HepG2 (cell line): Measurements from ENCODE around the gene NPTX2. TPM values are rescaled to one million over a fixed set of nuclear protein-coding genes. Genes with fewer than 3 reads are reported as not detected.

Source experiments
- ATAC-seq: fragments of 200-7000 bp; cut with Tn5 transposase; 3 replicates; pipeline ENCODE4 v1.9.1; 2020; ENCODE audit warnings: mild to moderate bottlenecking, moderate library complexity
- BruUV-seq: library from RNA; stranded (reverse); fragments of 400-500 nt; replicated peaks from 2 replicates; lab custom pipeline; 2021; lab: Mats Ljungman, UMichigan
- CTCF ChIA-PET: fragments of 300-600 bp; formaldehyde crosslinking; extraction: SDS; loops from one replicate; lab custom pipeline; 2021; ENCODE audit warnings: low total read pairs, inconsistent platforms, low intra/inter-chr PET ratio; lab: Yijun Ruan, JAX
- POLR2A ChIA-PET: fragments of 350-600 bp; sonication (Branson Sonifier 250); formaldehyde crosslinking; loops from one replicate; lab custom pipeline; 2020; ENCODE audit warnings: antibody characterized with exemption, inconsistent platforms; lab: Yijun Ruan, JAX
- DNase-seq: peaks from one replicate; pipeline ENCODE4 v3.0.0-alpha.2; 2015; ENCODE audit warnings: low spot score
- FAIRE-seq: peaks from 3 replicates; lab custom pipeline; 2011; peaks lifted over from hg19 to GRCh38; lab: Jason Lieb, UNC
- H2AFZ ChIP-seq: one replicate; pipeline ENCODE4 v1.6.1; 2011; ENCODE audit warnings: low read length, inconsistent platforms
- H3K27ac ChIP-seq: fragments of 300-600 bp; 3 replicates; pipeline ENCODE4 v1.8.0; 2011; ENCODE audit warnings: mixed run types, mild to moderate bottlenecking, mixed read lengths, low read length, inconsistent platforms; ENCODE audit not compliant: insufficient read depth; ENCODE audit errors: extremely low read length
- H3K27me3 ChIP-seq, 2 experiments: fragments of 200-600 bp in 1 of 2; 2 replicates in 1 of 2; 3 replicates in 1 of 2; pipeline versions ENCODE4 v1.6.0 to v1.8.0; 2011; ENCODE audit warnings: low read length in 2 of 2, mild to moderate bottlenecking in 2 of 2, moderate library complexity in 2 of 2, inconsistent platforms in 1 of 2; ENCODE audit not compliant: insufficient read depth in 2 of 2, control insufficient read depth in 1 of 2
- H3K36me3 ChIP-seq, 2 experiments: fragments of 200-600 bp in 1 of 2; replicated peaks in 1 of 2; 2 replicates in 1 of 2; 3 replicates in 1 of 2; pipeline versions ENCODE4 v1.5.1 to v1.8.0; 2011; ENCODE audit warnings: low read length in 2 of 2, inconsistent platforms in 1 of 2; ENCODE audit not compliant: insufficient read depth in 2 of 2, control insufficient read depth in 1 of 2
- H3K4me1 ChIP-seq: 2 replicates; pipeline ENCODE4 v1.5.1; 2012; ENCODE audit warnings: low read length, inconsistent platforms; ENCODE audit not compliant: insufficient read depth
- H3K4me2 ChIP-seq: 2 replicates; pipeline ENCODE4 v1.6.0; 2011; ENCODE audit warnings: low read depth, low read length, inconsistent platforms
- H3K4me3 ChIP-seq, 3 experiments: fragments of 200-600 bp in 1 of 3; sonication (generic), shearing (Covaris generic) in 1 of 3; replicated peaks in 1 of 3; 2 replicates each; pipeline ENCODE4 v1.5.1; 2011 to 2016; ENCODE audit warnings: low read length in 3 of 3, inconsistent platforms in 2 of 3, low read depth in 2 of 3, mild to moderate bottlenecking in 2 of 3, control low read depth in 1 of 3, mixed read lengths in 1 of 3; ENCODE audit not compliant: insufficient read depth in 1 of 3
- H3K79me2 ChIP-seq: one replicate; pipeline ENCODE4 v1.6.1; 2011; ENCODE audit warnings: low read length, inconsistent platforms; ENCODE audit not compliant: insufficient read depth
- H3K9ac ChIP-seq: 2 replicates; pipeline ENCODE4 v1.6.0; 2011; ENCODE audit warnings: mild to moderate bottlenecking, low read depth, low read length, inconsistent platforms; ENCODE audit not compliant: insufficient read depth
- H3K9me3 ChIP-seq: 2 replicates; pipeline ENCODE4 v1.5.1; 2012; ENCODE audit warnings: mild to moderate bottlenecking, low read length
- H4K20me1 ChIP-seq: 2 replicates; pipeline ENCODE4 v1.6.0; 2011; ENCODE audit warnings: inconsistent platforms, mild to moderate bottlenecking, low read length, moderate library complexity; ENCODE audit not compliant: insufficient read depth
- ARNT2 ChIP-seq: sonication (generic); formaldehyde crosslinking; IDR thresholded peaks from 2 replicates; pipeline ENCODE4 v1.8.0; 2022; ENCODE audit warnings: mild to moderate bottlenecking, low read depth, missing genetic modification reagents, moderate library complexity
- BCL6 ChIP-seq: IDR thresholded peaks from 2 replicates; pipeline ENCODE4 v1.6.1; 2016; ENCODE audit warnings: missing genetic modification reagents, missing compliant biosample characterization
- KLF16 ChIP-seq, 2 experiments: sonication (generic) in 1 of 2; formaldehyde crosslinking in 1 of 2; IDR thresholded peaks; 2 replicates each; pipeline versions ENCODE4 v1.6.1 to v1.8.0; 2016 to 2023; ENCODE audit warnings: missing genetic modification reagents in 2 of 2, missing compliant biosample characterization in 1 of 2
- MED8 ChIP-seq: sonication (generic); formaldehyde crosslinking; IDR thresholded peaks from 2 replicates; pipeline ENCODE4 v1.8.1; 2023; ENCODE audit warnings: mild to moderate bottlenecking, missing genetic modification reagents; ENCODE audit not compliant: insufficient replicate concordance
- NRL ChIP-seq: sonication (generic); formaldehyde crosslinking; IDR thresholded peaks from 2 replicates; pipeline ENCODE4 v1.5.0; 2020; ENCODE audit warnings: missing genetic modification reagents, mild to moderate bottlenecking, moderate library complexity, borderline replicate concordance
- PHF20 ChIP-seq: sonication (generic); formaldehyde crosslinking; IDR thresholded peaks from 2 replicates; pipeline ENCODE4 v1.5.0; 2020; ENCODE audit warnings: mild to moderate bottlenecking, missing genetic modification reagents
- ZNF543 ChIP-seq: sonication (generic); formaldehyde crosslinking; IDR thresholded peaks from 2 replicates; pipeline ENCODE4 v1.4.0; 2020; ENCODE audit warnings: mild to moderate bottlenecking, missing genetic modification reagents
- ZNF782 ChIP-seq: sonication (generic); formaldehyde crosslinking; IDR thresholded peaks from 2 replicates; pipeline ENCODE4 v1.4.0; 2020; ENCODE audit warnings: missing genetic modification reagents, mild to moderate bottlenecking, borderline replicate concordance
- WGBS: methylation state at CpG from one replicate; pipeline ENCODE4 v1.1.6; 2017; ENCODE audit warnings: low lambda C conversion rate; 5-methylcytosine and 5-hydroxymethylcytosine counted together
- in situ Hi-C: cut with HindIII; loops from 2 replicates; pipeline ENCODE4 v1.10.0; 2017; ENCODE audit warnings: low pct_unique_long_range_greater_than_20kb; ENCODE audit not compliant: extremely low pct_ligation_motif_present
- intact Hi-C: fragments of 100-400 bp; cut with micrococcal nuclease; formaldehyde crosslinking; loops from one replicate; pipeline ENCODE4 v1.10.0; 2022; ENCODE audit not compliant: unreplicated experiment
- polyA plus RNA-seq, 8 experiments: library from polyadenylated mRNA; depleted of rRNA in 3 of 8; stranded (reverse) in 7 of 8; unstranded in 1 of 8; fragments of >200 nt; fragmentation: Illumina TruSeq in 4 of 8; extraction: Trizol in 4 of 8; gene quantifications; 2 replicates each; pipeline versions ENCODE4 v1.2.1 to v1.2.3, GENCODE V29; 2011 to 2016; ENCODE audit warnings: low read depth in 4 of 8, missing spikeins in 1 of 8, mixed read lengths in 1 of 8; ENCODE audit not compliant: insufficient read depth in 1 of 8
- total RNA-seq, 5 experiments: library from RNA; depleted of rRNA; stranded (reverse); fragments of >200 nt; fragmentation: Illumina TruSeq; extraction: Trizol; gene quantifications; 2 replicates each; pipeline ENCODE4 v1.2.3, GENCODE V29; 2016; ENCODE audit warnings: low read depth in 1 of 5
- TF ChIP-seq, protein P1 (sequence below): sonication (generic); formaldehyde crosslinking; IDR thresholded peaks from 2 replicates; pipeline ENCODE4 v1.4.0; 2020; ENCODE audit warnings: missing genetic modification reagents

The NPTX2 gene
- total and polyA plus RNA-seq, 2 of the 13 experiments (the other 11 are each of a cell fraction or from before 2014, with no cell fraction given): not detected

DNA sequence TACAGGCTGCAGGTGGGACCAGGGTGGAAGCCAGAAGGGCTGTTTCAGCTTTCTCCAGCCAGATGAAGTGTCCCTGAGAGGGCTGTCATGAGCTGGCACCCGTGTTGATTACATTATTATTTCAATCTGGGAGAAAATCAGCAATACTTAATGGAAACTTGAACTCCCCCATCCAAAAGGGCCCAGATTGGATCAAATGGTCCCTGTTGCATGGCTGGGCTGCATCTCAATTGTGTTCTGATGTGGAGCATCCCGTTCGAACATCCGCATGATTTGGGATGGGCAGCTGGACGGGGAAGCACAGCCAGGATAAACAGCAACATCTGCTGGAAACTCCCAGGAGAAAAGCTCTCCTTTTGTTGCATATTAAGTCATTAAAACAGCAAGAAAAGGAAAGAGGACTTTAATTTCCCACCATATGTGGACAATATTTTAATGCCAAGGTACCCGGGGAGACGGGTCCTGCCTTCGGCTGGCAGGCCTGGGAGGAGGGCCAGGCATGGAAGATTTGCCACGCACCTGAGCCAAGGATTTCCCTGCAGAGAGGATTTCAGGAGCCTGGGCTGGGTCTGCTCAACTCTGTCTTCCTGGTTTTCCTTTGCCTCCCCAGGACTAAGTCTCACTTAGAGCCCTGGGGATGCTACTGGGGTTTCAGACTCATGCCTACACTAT, 52.4 kb downstream of the NPTX2 start:
- no peak overlapping the region for H3K4me2 ChIP-seq
- ChIA-PET POLR2A (no interaction called here), CTCF (no interaction called here)
- FAIRE-seq (no peak), ATAC-seq (no peak), DNase-seq (no peak)
- no TSS peak for BruUV-seq
- H2AFZ ChIP-seq: no peak overlapping the region
- H3K4me1 ChIP-seq: no peaks in the 10 kb centered on the region
- H3K27ac ChIP-seq: no peak overlapping the region
- intact Hi-C loops (no loop called here), in situ Hi-C loops (no loop called here)
- peaks cover 2 to 5% of the 10 kb centered on the region in 2 experiments; a peak in 2 of 5 replicates for H3K27me3 ChIP-seq
- no peaks in the 10 kb centered on the region for H4K20me1 ChIP-seq
- no peak overlapping the region for H3K4me3 ChIP-seq
- H3K36me3 ChIP-seq: no peaks in the 10 kb centered on the region
- TF ChIP-seq NRL (CRISPR knock-in tag) (no peak), KLF16 (CRISPR knock-in tag; IDR thresholded peaks at IDR 0.05) (no peak), MED8 (no peak), ZNF543 (CRISPR knock-in tag) (no peak), PHF20 (CRISPR knock-in tag) (no peak), BCL6 (CRISPR knock-in tag) (no peak), ARNT2 (CRISPR knock-in tag) (no peak), ZNF782 (CRISPR knock-in tag) (no peak)
- TF ChIP-seq, protein P1, sequence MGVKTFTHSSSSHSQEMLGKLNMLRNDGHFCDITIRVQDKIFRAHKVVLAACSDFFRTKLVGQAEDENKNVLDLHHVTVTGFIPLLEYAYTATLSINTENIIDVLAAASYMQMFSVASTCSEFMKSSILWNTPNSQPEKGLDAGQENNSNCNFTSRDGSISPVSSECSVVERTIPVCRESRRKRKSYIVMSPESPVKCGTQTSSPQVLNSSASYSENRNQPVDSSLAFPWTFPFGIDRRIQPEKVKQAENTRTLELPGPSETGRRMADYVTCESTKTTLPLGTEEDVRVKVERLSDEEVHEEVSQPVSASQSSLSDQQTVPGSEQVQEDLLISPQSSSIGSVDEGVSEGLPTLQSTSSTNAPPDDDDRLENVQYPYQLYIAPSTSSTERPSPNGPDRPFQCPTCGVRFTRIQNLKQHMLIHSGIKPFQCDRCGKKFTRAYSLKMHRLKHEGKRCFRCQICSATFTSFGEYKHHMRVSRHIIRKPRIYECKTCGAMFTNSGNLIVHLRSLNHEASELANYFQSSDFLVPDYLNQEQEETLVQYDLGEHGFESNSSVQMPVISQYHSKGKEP (CRISPR knock-in tag): no peak
- H3K9me3 ChIP-seq: peaks cover 6% of the 10 kb centered on the region; the same call in 1 of the 2 replicates
- 13% methylated on average over 8 of the region's 9 CpGs for WGBS
- no peaks in the 10 kb centered on the region for H3K79me2 ChIP-seq
- H3K9ac ChIP-seq: no peak overlapping the region
